Gastrocnemius medialis (tissue), 4 donors: ENCODE data around the gene BPHL.

Experiments
- CTCF ChIP-seq, 5 experiments: fragments of 450-650 bp in 3 of 5; fragments of 200-600 bp in 2 of 5; sonication (generic) in 2 of 5; IDR thresholded peaks in 4 of 5; conservative IDR thresholded peaks in 1 of 5; 1 replicate in 4 of 5; 2 replicates in 1 of 5; pipeline ENCODE4 v1.5.1; 2016 to 2019; ENCODE audit warnings: antibody characterized with exemption in 5 of 5, mild to moderate bottlenecking in 3 of 5, moderate library complexity in 3 of 5
- POLR2A ChIP-seq, 2 donors: fragments of 450-650 bp; IDR thresholded peaks; one replicate each; pipeline ENCODE4 v1.6.1; 2017; ENCODE audit warnings: antibody characterized with exemption in 2 of 2, mild to moderate bottlenecking in 2 of 2, moderate library complexity in 2 of 2

- TF ChIP-seq CTCF (IDR thresholded peaks at IDR 0.05 in 4 of 5, conservative IDR thresholded peaks at IDR 0.05 in 1 of 5) (no peak), POLR2A (IDR thresholded peaks at IDR 0.05) (no peak)
These were observed 33.4 kb upstream of the BPHL start for GRCh38 chr6:3085074-3085473.
